Gastrocnemius medialis (tissue), 4 donors: Measurements from ENCODE around the gene KLF3. TPM values are rescaled to one million over a fixed set of nuclear protein-coding genes. Genes with fewer than 3 reads are reported as not detected.

Source experiments
- ATAC-seq, 2 donors: fragments of 150-250 bp; one replicate each; pipeline ENCODE4 v1.9.1; 2016
- DNase-seq, 2 donors: peaks; one replicate each; pipeline ENCODE4 v3.0.0-alpha.2; 2019
- H3K27ac ChIP-seq, 4 donors: fragments of 200-600 bp; sonication (generic); 1 replicate in 1 of 4; 2 replicates in 3 of 4; pipeline ENCODE4 v1.5.1; 2016 to 2018; ENCODE audit warnings: mild to moderate bottlenecking in 2 of 4, moderate library complexity in 1 of 4
- H3K27me3 ChIP-seq, 3 donors: fragments of 200-600 bp; sonication (generic) in 2 of 3; 1 replicate in 1 of 3; 2 replicates in 2 of 3; pipeline versions ENCODE4 v1.5.1 to v1.6.0; 2016 to 2019; ENCODE audit warnings: mild to moderate bottlenecking in 1 of 3, moderate library complexity in 1 of 3
- H3K36me3 ChIP-seq, 2 donors: fragments of 200-600 bp; sonication (generic) in 1 of 2; one replicate each; pipeline ENCODE4 v1.5.1; 2017 to 2018
- H3K4me1 ChIP-seq, 2 donors: fragments of 200-600 bp; sonication (generic) in 1 of 2; one replicate each; pipeline ENCODE4 v1.5.1; 2016 to 2017; ENCODE audit warnings: mild to moderate bottlenecking in 2 of 2
- H3K4me3 ChIP-seq, 4 donors: fragments of 200-600 bp; sonication (generic) in 3 of 4; 1 replicate in 1 of 4; 2 replicates in 3 of 4; pipeline ENCODE4 v1.5.1; 2016 to 2019; ENCODE audit warnings: mild to moderate bottlenecking in 2 of 4
- H3K9me3 ChIP-seq, 3 donors: fragments of 200-600 bp; sonication (generic) in 2 of 3; 1 replicate in 1 of 3; 2 replicates in 2 of 3; pipeline ENCODE4 v1.5.1; 2016 to 2019
- POLR2A ChIP-seq, 2 donors: fragments of 450-650 bp; IDR thresholded peaks; one replicate each; pipeline ENCODE4 v1.6.1; 2017; ENCODE audit warnings: antibody characterized with exemption in 2 of 2, mild to moderate bottlenecking in 2 of 2, moderate library complexity in 2 of 2
- in situ Hi-C, 4 donors: fragments of 200-750 bp; cut with MboI; loops; one replicate each; pipeline versions ENCODE4 v1.15.0 to v1.8.0; 2017; ENCODE audit warnings: low sequenced_read_pairs in 4 of 4
- intact Hi-C: fragments of 100-400 bp; cut with DNase I; formaldehyde crosslinking; loops from one replicate; pipeline ENCODE4 v1.15.1; 2023; ENCODE audit warnings: low total_unique reads
- total RNA-seq, 4 donors: library from RNA; depleted of rRNA; stranded (reverse); fragments of >200 nt; gene quantifications; one replicate each; pipeline versions ENCODE4 v1.1.0 to v1.2.3, GENCODE V29; 2016
- TF ChIP-seq, protein P1 (sequence below), 5 experiments: fragments of 450-650 bp in 3 of 5; fragments of 200-600 bp in 2 of 5; sonication (generic) in 2 of 5; IDR thresholded peaks in 4 of 5; conservative IDR thresholded peaks in 1 of 5; 1 replicate in 4 of 5; 2 replicates in 1 of 5; pipeline ENCODE4 v1.5.1; 2016 to 2019; ENCODE audit warnings: antibody characterized with exemption in 5 of 5, mild to moderate bottlenecking in 3 of 5, moderate library complexity in 3 of 5

KLF3 gene
- total RNA-seq, 4 donors from 2014 or later = 12.7 to 26.5 (median 19.4) TPM

DNA sequence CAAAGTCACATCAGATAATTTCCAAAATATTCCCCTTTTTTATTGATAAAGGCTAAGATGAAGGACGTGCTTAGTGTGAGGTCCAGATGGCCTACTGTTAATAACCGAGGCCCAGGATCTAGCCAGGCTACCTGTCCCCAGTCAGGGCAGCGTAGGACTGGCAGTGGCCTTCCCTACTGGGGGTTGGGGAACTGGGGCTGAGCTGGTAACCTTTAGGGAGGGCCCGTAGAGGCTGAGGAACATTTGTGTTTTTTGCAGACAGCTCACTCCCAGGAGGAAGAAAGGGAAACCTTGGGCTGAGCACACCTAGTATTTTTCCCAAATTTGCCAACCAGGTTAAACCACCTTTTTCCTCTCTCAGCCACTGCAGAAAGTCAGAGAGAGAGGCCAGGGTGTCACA is 59.1 kb downstream of the KLF3 start:
- H3K9me3 ChIP-seq = no peaks in the 10 kb centered on the region
- H3K27me3 ChIP-seq = no peaks in the 10 kb centered on the region
- no peak overlapping the region for H3K27ac ChIP-seq
- intact Hi-C loops (no loop called here), in situ Hi-C loops (no loop called here)
- H3K4me3 ChIP-seq = no peak overlapping the region
- TF ChIP-seq, protein P1, sequence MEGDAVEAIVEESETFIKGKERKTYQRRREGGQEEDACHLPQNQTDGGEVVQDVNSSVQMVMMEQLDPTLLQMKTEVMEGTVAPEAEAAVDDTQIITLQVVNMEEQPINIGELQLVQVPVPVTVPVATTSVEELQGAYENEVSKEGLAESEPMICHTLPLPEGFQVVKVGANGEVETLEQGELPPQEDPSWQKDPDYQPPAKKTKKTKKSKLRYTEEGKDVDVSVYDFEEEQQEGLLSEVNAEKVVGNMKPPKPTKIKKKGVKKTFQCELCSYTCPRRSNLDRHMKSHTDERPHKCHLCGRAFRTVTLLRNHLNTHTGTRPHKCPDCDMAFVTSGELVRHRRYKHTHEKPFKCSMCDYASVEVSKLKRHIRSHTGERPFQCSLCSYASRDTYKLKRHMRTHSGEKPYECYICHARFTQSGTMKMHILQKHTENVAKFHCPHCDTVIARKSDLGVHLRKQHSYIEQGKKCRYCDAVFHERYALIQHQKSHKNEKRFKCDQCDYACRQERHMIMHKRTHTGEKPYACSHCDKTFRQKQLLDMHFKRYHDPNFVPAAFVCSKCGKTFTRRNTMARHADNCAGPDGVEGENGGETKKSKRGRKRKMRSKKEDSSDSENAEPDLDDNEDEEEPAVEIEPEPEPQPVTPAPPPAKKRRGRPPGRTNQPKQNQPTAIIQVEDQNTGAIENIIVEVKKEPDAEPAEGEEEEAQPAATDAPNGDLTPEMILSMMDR (IDR thresholded peaks at IDR 0.05 in 4 of 5, conservative IDR thresholded peaks at IDR 0.05 in 1 of 5) = no peak
- no peak for TF ChIP-seq POLR2A (IDR thresholded peaks at IDR 0.05)
- DNase-seq (no peak), ATAC-seq (no peak)
- no peaks in the 10 kb centered on the region for H3K36me3 ChIP-seq
- H3K4me1 ChIP-seq = no peaks in the 10 kb centered on the region

DNA sequence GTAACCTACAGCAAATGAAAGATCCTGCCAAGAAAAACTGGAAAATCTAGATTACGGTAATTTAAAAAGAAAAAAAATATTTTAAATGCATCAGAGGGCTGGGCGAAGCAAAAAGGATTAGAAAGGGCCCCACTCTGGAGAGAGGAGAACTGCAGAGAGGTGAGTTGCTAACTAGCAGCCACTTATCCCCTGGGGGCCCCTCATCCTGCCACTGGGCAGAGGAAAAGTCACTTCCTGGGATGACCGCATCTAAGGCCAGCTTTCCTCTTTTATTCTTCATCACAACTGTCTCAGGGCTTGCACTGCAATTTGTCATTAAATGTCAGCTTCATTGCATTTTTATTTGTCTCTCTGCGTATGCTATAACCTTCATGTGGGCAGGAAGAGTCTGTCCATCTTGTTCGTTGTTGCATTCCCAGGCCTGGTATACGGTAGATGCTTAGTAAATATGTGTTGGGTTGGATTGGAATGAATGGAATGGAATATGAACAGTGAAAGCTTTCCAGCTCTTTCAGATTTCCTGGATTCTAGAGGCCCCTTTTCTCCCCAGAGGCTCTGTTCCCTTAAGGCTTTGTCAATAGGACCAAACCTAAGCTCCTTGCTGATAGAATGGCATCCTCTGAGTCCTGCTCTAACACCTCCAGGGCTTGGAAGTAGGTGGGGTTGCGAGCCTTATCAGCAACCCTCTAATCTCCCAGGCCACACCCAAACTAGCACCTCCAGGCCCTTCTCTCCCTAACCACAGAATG is 59.9 kb downstream of the KLF3 start:
- in situ Hi-C loops (no loop called here), intact Hi-C loops (no loop called here)
- TF ChIP-seq, protein P1 (IDR thresholded peaks at IDR 0.05 in 4 of 5, conservative IDR thresholded peaks at IDR 0.05 in 1 of 5) = no peak
- no peak for TF ChIP-seq POLR2A (IDR thresholded peaks at IDR 0.05)
- DNase-seq (no peak), ATAC-seq (no peak)
- H3K4me3 ChIP-seq = no peak overlapping the region
- H3K27ac ChIP-seq = no peak overlapping the region
- no peaks in the 10 kb centered on the region for H3K27me3 ChIP-seq
- no peaks in the 10 kb centered on the region for H3K4me1 ChIP-seq
- H3K36me3 ChIP-seq = no peaks in the 10 kb centered on the region
- H3K9me3 ChIP-seq = no peaks in the 10 kb centered on the region

DNA sequence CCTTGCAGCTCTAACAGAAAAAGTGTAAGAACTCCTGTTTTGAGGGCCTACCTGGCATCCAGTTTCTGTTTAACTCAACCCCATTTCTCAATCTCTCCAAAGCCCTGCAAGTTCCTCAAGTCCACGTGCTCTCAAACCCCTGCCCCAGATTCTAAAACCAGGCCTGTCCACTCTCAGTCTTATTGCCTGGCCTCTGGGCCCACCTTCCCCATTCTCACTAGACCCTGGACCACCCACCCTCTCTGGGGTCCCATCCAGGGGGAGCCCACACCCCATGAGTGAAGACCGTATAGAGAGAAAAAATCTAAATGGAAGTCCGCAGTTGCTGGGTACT is 60.4 kb downstream of the KLF3 start:
- no peak overlapping the region for H3K4me3 ChIP-seq
- no peaks in the 10 kb centered on the region for H3K36me3 ChIP-seq
- no peak overlapping the region for H3K27ac ChIP-seq
- intact Hi-C loops = no loop called here
- ATAC-seq = no peak
- in situ Hi-C loops = no loop called here
- H3K27me3 ChIP-seq = no peaks in the 10 kb centered on the region
- H3K4me1 ChIP-seq = no peaks in the 10 kb centered on the region
- TF ChIP-seq POLR2A (IDR thresholded peaks at IDR 0.05) = no peak
- TF ChIP-seq, protein P1 (IDR thresholded peaks at IDR 0.05 in 4 of 5, conservative IDR thresholded peaks at IDR 0.05 in 1 of 5) = no peak
- no peak for DNase-seq
- H3K9me3 ChIP-seq = no peaks in the 10 kb centered on the region

DNA sequence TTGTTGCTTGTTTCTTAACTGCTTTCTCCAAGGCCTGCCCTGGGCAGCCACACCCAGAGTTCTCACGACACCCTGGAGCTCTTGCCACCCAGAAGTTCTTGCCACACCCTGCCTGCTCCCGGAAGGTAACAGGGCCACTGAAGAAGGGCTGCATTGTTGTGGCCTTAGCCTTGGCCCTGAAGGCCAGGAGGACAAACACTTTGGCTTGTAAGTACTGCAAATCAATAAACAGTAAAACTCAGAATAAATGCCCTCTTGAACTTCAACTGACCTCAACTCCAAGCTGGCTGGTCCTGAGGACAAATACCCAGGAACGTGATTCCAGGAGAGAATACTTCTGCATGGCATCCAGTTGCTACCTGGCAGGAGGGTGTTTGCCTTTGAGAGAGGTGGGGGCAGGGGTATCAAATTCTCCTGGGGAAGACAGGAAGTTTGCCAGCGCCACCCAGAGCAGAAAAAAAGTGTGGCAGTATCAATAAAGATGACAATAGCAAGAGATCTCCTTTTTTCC is 64.7 kb downstream of the KLF3 start:
- TF ChIP-seq, protein P1 (IDR thresholded peaks at IDR 0.05 in 4 of 5, conservative IDR thresholded peaks at IDR 0.05 in 1 of 5) = no peak
- TF ChIP-seq POLR2A (IDR thresholded peaks at IDR 0.05) = no peak
- no peaks in the 10 kb centered on the region for H3K27me3 ChIP-seq
- H3K4me3 ChIP-seq = no peak overlapping the region
- H3K4me1 ChIP-seq = no peaks in the 10 kb centered on the region
- no peak for DNase-seq
- in situ Hi-C loops = loop anchor here in 2 of 4 donors (25.0 kb wide), 1 partner anchor 666 kb away; no protein-coding TSS in a partner anchor
- intact Hi-C loops = no loop called here
- no peak for ATAC-seq
- no peaks in the 10 kb centered on the region for H3K9me3 ChIP-seq
- no peaks in the 10 kb centered on the region for H3K36me3 ChIP-seq
- no peak overlapping the region for H3K27ac ChIP-seq
